SKM-1 treated with dmso at 0.1 percent for 144 hours (cell line): ENCODE measurements around the gene RBM24.

Experiments used
- DNase-seq: peaks from one replicate; lab custom pipeline; 2025; ENCODE audit not compliant: unreplicated experiment; lab: John Stamatoyannopoulos, UW

RBM24 gene

GRCh38 chr6:17281100-17281496, at the start of gene RBM24:
RBM24 (plus strand) TSS chr6:17281361; CDS start chr6:17281582, 221 bp downstream.
- peak; percentile 59 for DNase-seq

- no peak for DNase-seq
Measured at GRCh38 chr6:17233531-17233930, 47.6 kb upstream of the RBM24 start.

- DNase-seq = no peak
Measured at GRCh38 chr6:17237246-17237645, 43.9 kb upstream of the RBM24 start.

GRCh38 chr6:17239260-17239659, 41.9 kb upstream of the RBM24 start:
- no peak for DNase-seq

- peak; percentile 3 for DNase-seq
Measured at GRCh38 chr6:17240803-17241500, 40.2 kb upstream of the RBM24 start.

GRCh38 chr6:17242087-17242486, 39.1 kb upstream of the RBM24 start:
- DNase-seq = no peak

- DNase-seq = no peak
Measured at GRCh38 chr6:17250237-17250636, 30.9 kb upstream of the RBM24 start.

GRCh38 chr6:17251953-17252352, 29.2 kb upstream of the RBM24 start:
- no peak for DNase-seq

- no peak for DNase-seq
Measured at GRCh38 chr6:17258749-17259148, 22.4 kb upstream of the RBM24 start.

GRCh38 chr6:17265570-17265969, 15.6 kb upstream of the RBM24 start:
- no peak for DNase-seq

- no peak for DNase-seq
Measured at GRCh38 chr6:17267566-17267965, 13.6 kb upstream of the RBM24 start.

GRCh38 chr6:17268114-17268513, 13.0 kb upstream of the RBM24 start:
- no peak for DNase-seq

GRCh38 chr6:17269840-17270239, 11.3 kb upstream of the RBM24 start:
- DNase-seq = no peak

- DNase-seq = no peak
Measured at GRCh38 chr6:17271628-17272027, 9.5 kb upstream of the RBM24 start.

GRCh38 chr6:17276766-17277165, 4.4 kb upstream of the RBM24 start:
- DNase-seq = no peak

GRCh38 chr6:17277256-17277655, 3.9 kb upstream of the RBM24 start:
- DNase-seq = no peak

- DNase-seq = no peak
Measured at GRCh38 chr6:17278289-17279063, 2.7 kb upstream of the RBM24 start.

GRCh38 chr6:17280138-17280537, 1.0 kb upstream of the RBM24 start:
- no peak for DNase-seq

- no peak for DNase-seq
Measured at GRCh38 chr6:17280552-17281090, 540 bp upstream of the RBM24 start.

- no peak for DNase-seq
Measured at GRCh38 chr6:17281497-17282481, 628 bp downstream of the RBM24 start.

GRCh38 chr6:17283074-17283473, 1.9 kb downstream of the RBM24 start:
- no peak for DNase-seq
